Measurements from ENCODE around the gene RGL3.

DNA sequence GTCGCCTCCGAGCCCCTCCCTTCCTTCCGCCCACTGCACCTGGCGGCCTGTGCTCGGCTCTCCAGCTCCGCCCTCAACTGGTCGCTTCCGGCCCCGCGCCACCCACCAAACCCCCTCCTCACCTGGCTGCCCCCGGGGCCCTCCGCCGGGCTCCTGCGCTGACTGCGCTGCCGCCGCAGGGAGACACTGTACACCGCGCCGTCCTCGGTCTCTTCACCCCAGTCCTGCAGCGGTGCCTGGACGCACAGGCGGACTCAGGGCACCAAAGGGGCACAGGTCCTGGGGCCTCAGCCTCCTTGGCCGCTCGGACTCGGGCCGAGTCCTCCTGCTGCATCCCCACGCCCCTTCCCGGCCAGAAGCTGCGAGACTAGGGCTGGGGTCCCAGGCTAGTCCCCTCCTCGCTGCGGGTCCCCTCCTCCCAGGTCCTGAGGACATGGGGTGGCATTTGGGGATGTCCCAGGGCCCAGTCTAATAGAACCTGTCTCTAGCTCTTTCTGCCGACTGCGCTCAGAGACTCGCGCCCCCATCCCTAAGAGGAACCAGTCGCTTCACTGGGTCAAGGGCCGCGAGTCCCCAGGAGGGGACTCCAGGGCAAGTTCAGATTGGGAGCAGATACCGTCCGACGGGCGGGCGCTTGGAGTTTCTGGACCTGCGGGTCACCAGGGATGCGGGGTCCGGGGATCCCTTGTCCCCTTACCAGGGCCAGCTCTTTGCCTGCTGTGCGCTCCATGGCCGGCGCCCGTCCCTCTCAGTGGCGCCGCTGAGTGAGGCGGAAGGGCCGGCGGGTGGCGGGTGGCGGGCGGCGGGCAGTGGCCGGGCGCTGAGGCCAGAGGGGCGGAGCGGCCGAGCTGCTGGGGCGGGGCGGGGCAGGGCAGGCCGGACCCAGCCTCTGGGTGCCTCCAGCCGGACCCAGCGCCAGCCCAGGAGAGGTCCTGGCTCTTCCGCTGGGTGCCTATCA is at the start of gene RGL3:
- no peak for TF ChIP-seq POLR2AphosphoS5 (IDR thresholded peaks at IDR 0.05; ENCODE audit: low read depth, low read length)
- TF ChIP-seq, protein P1, sequence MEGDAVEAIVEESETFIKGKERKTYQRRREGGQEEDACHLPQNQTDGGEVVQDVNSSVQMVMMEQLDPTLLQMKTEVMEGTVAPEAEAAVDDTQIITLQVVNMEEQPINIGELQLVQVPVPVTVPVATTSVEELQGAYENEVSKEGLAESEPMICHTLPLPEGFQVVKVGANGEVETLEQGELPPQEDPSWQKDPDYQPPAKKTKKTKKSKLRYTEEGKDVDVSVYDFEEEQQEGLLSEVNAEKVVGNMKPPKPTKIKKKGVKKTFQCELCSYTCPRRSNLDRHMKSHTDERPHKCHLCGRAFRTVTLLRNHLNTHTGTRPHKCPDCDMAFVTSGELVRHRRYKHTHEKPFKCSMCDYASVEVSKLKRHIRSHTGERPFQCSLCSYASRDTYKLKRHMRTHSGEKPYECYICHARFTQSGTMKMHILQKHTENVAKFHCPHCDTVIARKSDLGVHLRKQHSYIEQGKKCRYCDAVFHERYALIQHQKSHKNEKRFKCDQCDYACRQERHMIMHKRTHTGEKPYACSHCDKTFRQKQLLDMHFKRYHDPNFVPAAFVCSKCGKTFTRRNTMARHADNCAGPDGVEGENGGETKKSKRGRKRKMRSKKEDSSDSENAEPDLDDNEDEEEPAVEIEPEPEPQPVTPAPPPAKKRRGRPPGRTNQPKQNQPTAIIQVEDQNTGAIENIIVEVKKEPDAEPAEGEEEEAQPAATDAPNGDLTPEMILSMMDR (IDR thresholded peaks at IDR 0.05): no peak
- no peak for TF ChIP-seq REST (IDR thresholded peaks at IDR 0.05; ENCODE audit: insufficient read depth in 1 of 2, low read depth in 2 of 2, low read length in 1 of 2)
- no peak for TF ChIP-seq TCF7L2 (IDR thresholded peaks at IDR 0.05; ENCODE audit: low read depth, low read length)
- TF ChIP-seq SIN3A (IDR thresholded peaks at IDR 0.05; ENCODE audit: borderline replicate concordance, insufficient read depth, low read depth, low read length): no peak
